ENCODE measurements around the gene MDH2. TPM values are rescaled to one million over a fixed set of nuclear protein-coding genes. Genes with fewer than 3 reads are reported as not detected.
"Not testable (repeated sequence)": the region's sequence is repeated elsewhere in the genome, so short reads cannot be mapped to it uniquely, and the experiment has no call there.

MDH2 gene
- total RNA-seq, 1 experiment from 2014 or later = 313 TPM

DNA sequence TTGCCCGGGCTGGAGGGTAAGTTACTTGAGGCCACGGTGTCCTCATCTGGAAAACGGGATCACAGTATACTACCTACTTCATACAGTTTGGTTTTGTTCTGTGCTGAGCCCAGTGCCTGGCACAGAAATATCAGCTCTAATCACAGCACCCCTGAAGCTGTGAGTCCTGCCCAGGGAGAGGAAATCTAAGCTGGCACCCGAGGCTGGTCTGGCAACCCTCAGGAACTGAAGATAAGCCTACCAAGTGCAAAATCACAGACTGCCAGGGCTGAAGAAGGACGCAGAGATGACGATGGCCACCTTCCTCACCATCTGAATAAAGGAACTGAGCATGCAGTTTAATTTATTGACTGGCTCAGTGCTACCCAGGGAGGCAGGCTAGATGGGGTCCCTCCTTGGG, 45.8 kb upstream of the MDH2 start:
- CTCF ChIA-PET = no interaction called here
- DNase-seq = no peak
- no peak overlapping the region for H3K27ac Mint-ChIP-seq (ENCODE audit: unreplicated experiment)
- H3K4me3 ChIP-seq (ENCODE audit: low read depth, low read length) = no peak overlapping the region
- H3K4me1 ChIP-seq = no peaks in the 10 kb centered on the region
- H3K27me3 Mint-ChIP-seq (ENCODE audit: insufficient read depth, unreplicated experiment) = no peaks in the 10 kb centered on the region
- H3K9me3 Mint-ChIP-seq (ENCODE audit: unreplicated experiment) = no peaks in the 10 kb centered on the region
- H3K4me3 Mint-ChIP-seq (ENCODE audit: unreplicated experiment) = no peak overlapping the region
- TF ChIP-seq, protein P1, sequence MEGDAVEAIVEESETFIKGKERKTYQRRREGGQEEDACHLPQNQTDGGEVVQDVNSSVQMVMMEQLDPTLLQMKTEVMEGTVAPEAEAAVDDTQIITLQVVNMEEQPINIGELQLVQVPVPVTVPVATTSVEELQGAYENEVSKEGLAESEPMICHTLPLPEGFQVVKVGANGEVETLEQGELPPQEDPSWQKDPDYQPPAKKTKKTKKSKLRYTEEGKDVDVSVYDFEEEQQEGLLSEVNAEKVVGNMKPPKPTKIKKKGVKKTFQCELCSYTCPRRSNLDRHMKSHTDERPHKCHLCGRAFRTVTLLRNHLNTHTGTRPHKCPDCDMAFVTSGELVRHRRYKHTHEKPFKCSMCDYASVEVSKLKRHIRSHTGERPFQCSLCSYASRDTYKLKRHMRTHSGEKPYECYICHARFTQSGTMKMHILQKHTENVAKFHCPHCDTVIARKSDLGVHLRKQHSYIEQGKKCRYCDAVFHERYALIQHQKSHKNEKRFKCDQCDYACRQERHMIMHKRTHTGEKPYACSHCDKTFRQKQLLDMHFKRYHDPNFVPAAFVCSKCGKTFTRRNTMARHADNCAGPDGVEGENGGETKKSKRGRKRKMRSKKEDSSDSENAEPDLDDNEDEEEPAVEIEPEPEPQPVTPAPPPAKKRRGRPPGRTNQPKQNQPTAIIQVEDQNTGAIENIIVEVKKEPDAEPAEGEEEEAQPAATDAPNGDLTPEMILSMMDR (IDR thresholded peaks at IDR 0.05; ENCODE audit: insufficient read depth in 1 of 2, low read depth in 1 of 2, low read length in 1 of 2, severe bottlenecking in 1 of 2, unreplicated experiment in 1 of 2) = no peak
- BruUV-seq (replicated peaks) = no TSS peak
- H3K9me3 ChIP-seq = no peaks in the 10 kb centered on the region
- peaks cover 13% of the 10 kb centered on the region for H3K36me3 Mint-ChIP-seq (ENCODE audit: insufficient read depth, unreplicated experiment)
- intact Hi-C loops (cut with micrococcal nuclease; ENCODE audit: unreplicated experiment) = no loop called here
- H3K4me1 Mint-ChIP-seq (ENCODE audit: low read depth, unreplicated experiment) = no peaks in the 10 kb centered on the region
- POLR2A ChIA-PET = no interaction called here
- H3K27me3 ChIP-seq (replicated peaks; ENCODE audit: control insufficient read depth, insufficient read depth, low read length) = no peaks in the 10 kb centered on the region
- H3K36me3 ChIP-seq (ENCODE audit: control insufficient read depth, insufficient read depth, low read length) = no peaks in the 10 kb centered on the region

DNA sequence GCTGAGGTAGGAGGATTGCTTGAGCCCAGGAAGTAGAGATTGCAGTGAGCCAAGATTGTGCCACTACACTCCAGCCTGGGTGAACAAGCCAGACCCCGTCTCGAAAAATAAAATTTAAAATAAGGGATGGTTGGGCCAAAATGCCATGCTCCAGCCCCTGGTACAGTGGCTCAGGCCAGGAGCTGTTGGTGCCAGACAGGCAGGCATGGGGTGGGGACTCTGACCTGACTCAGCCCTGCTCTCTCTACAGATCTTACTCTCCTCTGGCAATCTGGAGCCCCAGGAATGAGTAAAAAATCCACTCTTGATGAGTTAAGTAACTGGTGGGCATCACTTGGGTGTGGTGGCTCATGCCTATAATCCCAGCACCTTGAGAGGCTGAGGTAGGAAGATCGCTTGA, 45.1 kb upstream of the MDH2 start:
- ChIA-PET POLR2A (no interaction called here), CTCF (interaction anchor here (1.0 kb wide), 1 partner anchor 136 kb away, joined by 3 read pairs; no protein-coding TSS in a partner anchor)
- H3K4me3 ChIP-seq (ENCODE audit: low read depth, low read length) = no peak overlapping the region
- Mint-ChIP-seq H3K36me3 (ENCODE audit: insufficient read depth, unreplicated experiment) (peaks cover 12% of the 10 kb centered on the region), H3K4me3 (ENCODE audit: unreplicated experiment) (no peak overlapping the region), H3K27me3 (ENCODE audit: insufficient read depth, unreplicated experiment) (no peaks in the 10 kb centered on the region), H3K4me1 (ENCODE audit: low read depth, unreplicated experiment) (no peaks in the 10 kb centered on the region), H3K9me3 (ENCODE audit: unreplicated experiment) (no peaks in the 10 kb centered on the region), H3K27ac (ENCODE audit: unreplicated experiment) (no peak overlapping the region)
- H3K27me3 ChIP-seq (replicated peaks; ENCODE audit: control insufficient read depth, insufficient read depth, low read length) = no peaks in the 10 kb centered on the region
- intact Hi-C loops (cut with micrococcal nuclease; ENCODE audit: unreplicated experiment) = no loop called here
- no TSS peak for BruUV-seq (replicated peaks)
- TF ChIP-seq, protein P1 (IDR thresholded peaks at IDR 0.05; ENCODE audit: insufficient read depth in 1 of 2, low read depth in 1 of 2, low read length in 1 of 2, severe bottlenecking in 1 of 2, unreplicated experiment in 1 of 2) = no peak
- no peaks in the 10 kb centered on the region for H3K4me1 ChIP-seq
- H3K36me3 ChIP-seq (ENCODE audit: control insufficient read depth, insufficient read depth, low read length) = no peaks in the 10 kb centered on the region
- DNase-seq = no peak
- no peaks in the 10 kb centered on the region for H3K9me3 ChIP-seq

DNA sequence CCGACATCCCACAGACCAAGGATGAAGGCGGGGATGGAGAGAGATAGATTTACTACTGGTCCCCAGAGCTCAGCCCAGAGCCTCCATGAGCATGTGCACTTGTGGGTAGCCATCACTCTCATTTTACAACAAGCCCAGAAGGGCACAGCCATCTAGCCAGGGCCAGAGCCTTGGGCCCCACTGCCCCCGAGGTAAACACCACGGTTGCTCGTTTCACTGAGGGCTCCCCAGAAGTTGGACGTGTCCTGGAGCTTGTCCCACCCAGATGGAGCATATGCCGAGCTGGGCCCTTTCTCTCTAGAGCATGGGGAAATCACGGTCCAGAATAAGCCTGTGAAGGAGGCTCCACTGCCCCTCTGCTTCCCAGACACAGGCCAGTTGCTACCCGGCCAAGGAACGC, 44.6 kb upstream of the MDH2 start:
- no peaks in the 10 kb centered on the region for H3K27me3 Mint-ChIP-seq (ENCODE audit: insufficient read depth, unreplicated experiment)
- no peaks in the 10 kb centered on the region for H3K9me3 Mint-ChIP-seq (ENCODE audit: unreplicated experiment)
- no peaks in the 10 kb centered on the region for H3K4me1 Mint-ChIP-seq (ENCODE audit: low read depth, unreplicated experiment)
- Histone ChIP-seq H3K4me1 (no peaks in the 10 kb centered on the region), H3K36me3 (ENCODE audit: control insufficient read depth, insufficient read depth, low read length) (no peaks in the 10 kb centered on the region), H3K27me3 (replicated peaks; ENCODE audit: control insufficient read depth, insufficient read depth, low read length) (no peaks in the 10 kb centered on the region), H3K4me3 (ENCODE audit: low read depth, low read length) (no peak overlapping the region), H3K9me3 (no peaks in the 10 kb centered on the region)
- intact Hi-C loops (cut with micrococcal nuclease; ENCODE audit: unreplicated experiment) = no loop called here
- ChIA-PET POLR2A (no interaction called here), CTCF (interaction anchor here (1.0 kb wide), 1 partner anchor 137 kb away, joined by 3 read pairs; no protein-coding TSS in a partner anchor)
- H3K27ac Mint-ChIP-seq (ENCODE audit: unreplicated experiment) = no peak overlapping the region
- H3K4me3 Mint-ChIP-seq (ENCODE audit: unreplicated experiment) = no peak overlapping the region
- H3K36me3 Mint-ChIP-seq (ENCODE audit: insufficient read depth, unreplicated experiment) = peaks cover 12% of the 10 kb centered on the region
- no TSS peak for BruUV-seq (replicated peaks)
- TF ChIP-seq, protein P1 (IDR thresholded peaks at IDR 0.05; ENCODE audit: insufficient read depth in 1 of 2, low read depth in 1 of 2, low read length in 1 of 2, severe bottlenecking in 1 of 2, unreplicated experiment in 1 of 2) = no peak
- no peak for DNase-seq

DNA sequence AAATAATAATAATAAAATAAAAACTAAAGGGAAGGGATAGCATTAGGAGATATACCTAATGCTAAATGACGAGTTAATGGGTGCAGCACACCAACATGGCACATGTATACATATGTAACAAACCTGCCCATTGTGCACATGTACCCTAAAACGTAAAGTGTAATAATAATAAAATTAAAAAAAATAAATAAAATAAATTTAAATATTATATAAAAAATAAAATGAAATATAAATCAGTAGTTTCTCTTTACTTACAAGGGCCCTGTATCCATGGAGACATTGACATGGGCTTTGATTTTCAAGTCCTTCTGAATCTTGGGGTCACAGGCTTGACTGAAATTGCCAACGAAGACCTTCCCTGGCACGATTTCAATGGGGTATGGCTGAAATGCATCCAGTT, 42.9 kb upstream of the MDH2 start:
- CTCF ChIA-PET; H3K4me3 Mint-ChIP-seq (ENCODE audit: unreplicated experiment); H3K27ac Mint-ChIP-seq (ENCODE audit: unreplicated experiment); H3K27me3 ChIP-seq (replicated peaks; ENCODE audit: control insufficient read depth, insufficient read depth, low read length); H3K9me3 ChIP-seq; H3K4me1 ChIP-seq; DNase-seq; H3K9me3 Mint-ChIP-seq (ENCODE audit: unreplicated experiment); BruUV-seq (replicated peaks); H3K4me3 ChIP-seq (ENCODE audit: low read depth, low read length); intact Hi-C loops (cut with micrococcal nuclease; ENCODE audit: unreplicated experiment); H3K4me1 Mint-ChIP-seq (ENCODE audit: low read depth, unreplicated experiment); POLR2A ChIA-PET; H3K36me3 ChIP-seq (ENCODE audit: control insufficient read depth, insufficient read depth, low read length); H3K27me3 Mint-ChIP-seq (ENCODE audit: insufficient read depth, unreplicated experiment): not testable (repeated sequence)
- H3K36me3 Mint-ChIP-seq (ENCODE audit: insufficient read depth, unreplicated experiment) = peaks cover 12% of the 10 kb centered on the region

All from Caco-2 (cell line).